NCI-H187 (cell line): ENCODE results near the gene ASPRV1.
"Not testable (repeated sequence)": the region's sequence is repeated elsewhere in the genome, so short reads cannot be mapped to it uniquely, and the experiment has no call there.

Experiments
- DNase-seq, 2 experiments: peaks; one replicate each; lab custom pipeline; 2025; lab: John Stamatoyannopoulos, UW

ASPRV1 gene

GRCh38 chr2:69960821-69961220, 610 bp downstream of the ASPRV1 start:
- no peak for DNase-seq

DNA sequence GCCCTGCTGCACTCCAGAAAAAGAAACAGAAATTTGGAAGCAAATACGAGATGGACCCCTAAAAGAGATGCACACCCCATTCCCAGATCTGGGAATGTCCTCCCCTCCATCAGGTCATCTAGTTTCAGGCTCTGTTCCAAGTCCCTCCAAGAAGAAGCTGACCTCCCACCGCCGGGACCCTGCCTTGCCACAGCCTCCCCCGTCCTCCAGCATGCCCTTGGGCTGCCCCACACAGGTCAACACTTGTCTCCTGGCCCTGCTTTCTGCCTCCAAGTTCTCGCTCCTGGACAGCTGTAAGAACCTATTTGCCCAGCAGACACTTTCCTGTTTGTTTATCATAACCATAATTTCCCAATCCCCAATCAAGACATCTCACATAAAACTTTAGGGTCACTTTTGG, 2.0 kb downstream of the ASPRV1 start:
- no peak for DNase-seq

GRCh38 chr2:69958480-69958879, 3.0 kb downstream of the ASPRV1 start:
- DNase-seq = no peak

GRCh38 chr2:69957965-69958364, 3.5 kb downstream of the ASPRV1 start:
- no peak for DNase-seq

GRCh38 chr2:69956475-69956979, 4.9 kb downstream of the ASPRV1 start:
- DNase-seq = no peak

DNA sequence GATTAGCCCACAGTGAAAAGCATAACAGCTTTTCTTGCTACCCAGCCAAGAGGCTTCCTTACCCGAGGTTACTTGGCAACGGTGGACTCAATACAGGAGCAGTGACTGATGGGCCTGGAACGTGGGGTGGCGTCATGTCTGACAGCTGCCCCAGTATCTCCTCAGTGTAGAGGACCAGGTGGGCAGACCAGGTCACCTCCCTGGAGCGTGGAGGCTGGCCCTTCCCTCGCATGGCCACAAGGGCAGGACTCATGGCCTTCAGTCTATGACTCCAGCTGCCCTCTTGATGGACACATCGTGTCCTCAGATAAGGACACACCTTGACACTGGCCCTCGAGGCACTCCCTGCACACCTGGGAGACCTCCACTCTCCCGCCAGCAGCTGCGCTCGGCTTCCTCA, 6.4 kb downstream of the ASPRV1 start:
- DNase-seq = no peak

DNA sequence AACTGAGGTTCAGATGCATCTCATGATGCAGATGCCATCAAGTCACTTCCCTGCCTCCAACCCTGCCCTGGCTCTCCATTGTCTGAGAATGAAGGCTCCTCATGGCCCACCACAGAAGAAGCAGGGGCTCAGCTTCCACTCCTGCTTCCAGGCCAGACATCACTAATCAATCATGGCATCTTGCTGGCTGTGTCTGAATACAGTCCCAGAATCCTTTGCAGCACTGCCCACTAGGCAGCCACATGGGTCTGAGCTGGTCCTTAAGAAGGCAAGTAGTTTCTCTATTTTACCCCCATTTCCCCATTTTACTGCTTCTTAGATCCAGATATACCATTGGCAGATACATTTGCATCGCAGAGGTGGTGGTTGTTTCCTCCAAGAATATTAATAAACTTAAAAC, 7.3 kb downstream of the ASPRV1 start:
- no peak for DNase-seq

DNA sequence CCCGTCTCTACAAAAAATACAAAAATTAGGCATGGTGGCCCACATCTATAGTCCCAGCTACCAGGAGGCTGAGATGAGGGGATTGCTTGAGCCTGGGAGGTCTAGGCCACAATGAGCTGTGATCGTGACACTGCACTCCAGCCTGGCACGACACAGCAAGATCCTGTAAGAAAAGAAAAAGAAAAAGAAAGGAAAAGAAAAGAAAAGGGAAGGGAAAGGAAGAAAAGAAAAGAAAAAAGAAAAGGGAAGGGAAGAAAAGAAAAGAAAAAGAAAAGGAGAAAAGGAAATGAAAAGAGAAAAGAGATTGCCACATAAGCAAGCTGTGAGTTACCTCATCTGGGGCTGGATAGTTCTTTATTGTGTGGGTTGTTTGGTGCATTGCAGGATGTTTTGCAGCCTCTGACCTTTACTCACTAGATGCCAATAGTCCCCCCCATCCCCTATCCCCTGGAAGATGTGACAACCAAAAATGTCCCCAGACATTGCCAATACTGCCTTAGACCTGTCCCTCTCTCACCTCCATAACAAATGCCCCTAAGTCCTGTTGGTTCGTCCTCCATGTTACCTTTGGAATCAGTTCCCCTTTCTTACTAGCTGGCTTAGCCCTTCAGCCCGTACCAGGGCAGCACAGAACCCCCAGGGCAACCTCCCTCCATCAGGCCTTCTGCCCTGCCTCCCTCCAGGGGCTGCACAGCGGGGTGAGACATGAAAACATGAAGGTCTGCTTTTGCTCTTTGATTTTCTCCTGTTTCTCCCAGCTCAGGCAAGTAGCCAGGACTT, 8.9 kb downstream of the ASPRV1 start:
- no peak for DNase-seq

- DNase-seq = not testable (repeated sequence)
Observed at GRCh38 chr2:69950671-69951070, 10.8 kb downstream of the ASPRV1 start.

DNA sequence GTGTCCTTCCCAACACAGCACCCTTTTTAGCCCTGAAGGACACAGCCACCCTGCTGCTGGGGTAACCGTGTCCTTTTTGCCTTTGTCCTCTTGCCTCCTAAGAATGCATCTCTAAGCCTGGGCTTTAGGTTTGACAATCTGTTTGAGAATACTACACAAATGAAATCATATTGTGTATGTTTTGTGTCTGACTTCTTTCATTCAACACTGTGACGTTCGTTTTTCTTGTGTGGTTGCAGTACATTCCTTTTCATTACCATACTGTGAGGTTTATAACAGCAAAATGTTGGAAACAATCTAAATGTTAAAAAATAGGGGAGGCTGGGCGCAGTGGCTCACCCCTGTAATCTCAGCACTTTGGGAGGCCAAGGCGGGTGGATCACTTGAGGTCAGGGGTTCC, 11.2 kb downstream of the ASPRV1 start:
- DNase-seq = no peak

DNA sequence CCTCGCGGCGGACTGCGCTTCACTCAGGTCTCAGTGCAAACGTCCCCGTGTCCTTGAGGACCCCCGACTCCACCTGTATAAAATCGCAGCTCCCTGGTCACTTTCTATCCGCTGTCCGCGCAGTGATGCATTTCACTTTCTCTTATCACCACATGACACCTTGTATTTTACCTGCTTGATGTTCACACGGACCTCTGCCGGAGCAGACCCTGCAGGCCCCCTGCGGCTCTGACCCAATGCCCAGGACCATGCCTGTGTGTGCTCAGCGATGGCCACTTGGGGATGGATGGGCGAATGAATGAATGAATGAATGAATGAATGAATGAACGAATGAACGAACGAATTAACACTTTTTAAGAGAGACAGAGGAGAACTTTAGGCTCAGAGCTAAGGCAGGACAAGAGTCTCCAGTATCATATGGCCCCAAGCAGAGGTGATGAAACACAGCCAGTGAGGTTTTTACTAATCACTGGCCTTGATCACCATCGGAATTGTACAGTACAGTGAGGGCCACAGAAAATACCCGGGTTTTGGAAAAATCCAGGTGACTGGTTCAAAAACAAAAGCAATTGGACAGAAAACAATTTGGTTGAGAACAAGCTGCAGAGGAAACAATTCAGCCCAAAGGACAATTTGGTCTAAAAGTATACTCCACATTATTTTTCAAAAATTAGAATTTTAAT, 12.3 kb downstream of the ASPRV1 start:
- DNase-seq = no peak

DNA sequence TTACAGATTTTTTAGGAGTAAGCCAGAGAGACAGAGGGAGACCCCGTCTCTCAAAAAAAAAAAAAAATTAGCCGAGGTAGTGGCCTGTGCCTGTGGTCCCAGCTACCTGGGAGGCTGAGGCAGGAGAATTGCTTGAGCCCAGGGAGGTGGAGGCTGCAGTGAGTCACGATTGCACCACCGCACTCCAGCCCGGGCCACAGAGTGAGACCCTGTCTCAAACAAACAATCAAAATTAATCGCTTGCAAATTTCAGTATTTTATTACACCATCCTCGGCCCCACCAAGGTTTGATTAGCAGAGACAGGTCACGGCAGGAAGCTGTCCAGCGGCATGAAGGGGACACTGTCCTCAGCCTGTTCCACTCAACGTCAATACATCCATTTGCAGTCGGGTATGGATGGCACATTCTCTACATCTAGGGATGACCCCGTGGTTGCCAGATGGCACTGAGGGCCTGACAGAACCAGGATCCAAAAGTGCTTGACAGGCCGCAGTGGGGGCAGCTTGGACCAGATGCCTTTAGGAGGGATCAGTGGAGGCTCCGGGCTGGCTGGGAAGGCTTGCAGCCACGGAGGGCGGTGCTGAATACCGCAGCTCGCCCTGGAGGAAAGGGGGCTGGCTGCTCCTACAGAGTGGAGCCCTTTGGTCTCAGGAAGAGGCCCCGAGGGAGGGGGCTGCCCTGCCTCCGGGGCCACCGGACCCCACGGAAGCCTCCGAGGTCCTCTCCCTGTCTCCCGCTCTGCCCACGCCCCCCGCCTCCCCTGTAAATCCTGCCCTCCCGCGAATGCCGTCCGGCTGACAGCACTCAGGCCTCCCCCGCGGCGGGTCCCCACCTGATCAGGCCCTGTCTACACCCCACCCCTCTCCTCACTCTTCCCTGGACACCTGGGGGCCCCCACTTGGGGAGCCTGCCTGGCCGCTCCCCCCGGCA, 13.1 kb downstream of the ASPRV1 start:
- no peak for DNase-seq

DNA sequence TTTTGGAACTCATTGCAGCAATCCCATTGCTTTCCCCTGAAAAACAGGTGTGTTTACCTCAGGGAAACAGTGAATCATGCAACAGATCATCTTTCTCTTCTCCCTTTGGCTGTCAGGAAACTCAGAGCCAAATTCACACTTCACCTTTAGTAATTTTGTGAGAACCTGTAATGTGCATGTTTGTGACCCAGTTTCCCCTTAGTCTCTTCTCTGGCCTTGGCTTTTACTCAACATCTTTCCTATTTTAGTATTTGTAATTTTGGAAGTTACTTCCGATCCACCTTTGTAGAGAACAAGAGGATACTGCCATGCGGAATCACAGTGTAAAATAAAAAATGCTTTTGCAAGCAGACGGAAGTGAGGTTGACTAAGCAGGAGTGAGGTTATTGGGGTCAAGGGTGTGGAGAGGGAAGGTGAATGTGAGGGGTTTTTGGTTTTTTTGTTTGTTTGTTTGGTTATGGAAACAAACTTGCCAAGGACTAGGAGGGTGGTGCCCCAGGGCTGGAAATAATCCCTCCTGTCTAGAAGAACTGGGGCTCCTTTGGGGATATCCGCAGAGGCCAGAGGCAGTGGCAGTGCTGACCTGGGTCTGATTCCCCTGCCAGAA, 14.0 kb downstream of the ASPRV1 start:
- DNase-seq = no peak

DNA sequence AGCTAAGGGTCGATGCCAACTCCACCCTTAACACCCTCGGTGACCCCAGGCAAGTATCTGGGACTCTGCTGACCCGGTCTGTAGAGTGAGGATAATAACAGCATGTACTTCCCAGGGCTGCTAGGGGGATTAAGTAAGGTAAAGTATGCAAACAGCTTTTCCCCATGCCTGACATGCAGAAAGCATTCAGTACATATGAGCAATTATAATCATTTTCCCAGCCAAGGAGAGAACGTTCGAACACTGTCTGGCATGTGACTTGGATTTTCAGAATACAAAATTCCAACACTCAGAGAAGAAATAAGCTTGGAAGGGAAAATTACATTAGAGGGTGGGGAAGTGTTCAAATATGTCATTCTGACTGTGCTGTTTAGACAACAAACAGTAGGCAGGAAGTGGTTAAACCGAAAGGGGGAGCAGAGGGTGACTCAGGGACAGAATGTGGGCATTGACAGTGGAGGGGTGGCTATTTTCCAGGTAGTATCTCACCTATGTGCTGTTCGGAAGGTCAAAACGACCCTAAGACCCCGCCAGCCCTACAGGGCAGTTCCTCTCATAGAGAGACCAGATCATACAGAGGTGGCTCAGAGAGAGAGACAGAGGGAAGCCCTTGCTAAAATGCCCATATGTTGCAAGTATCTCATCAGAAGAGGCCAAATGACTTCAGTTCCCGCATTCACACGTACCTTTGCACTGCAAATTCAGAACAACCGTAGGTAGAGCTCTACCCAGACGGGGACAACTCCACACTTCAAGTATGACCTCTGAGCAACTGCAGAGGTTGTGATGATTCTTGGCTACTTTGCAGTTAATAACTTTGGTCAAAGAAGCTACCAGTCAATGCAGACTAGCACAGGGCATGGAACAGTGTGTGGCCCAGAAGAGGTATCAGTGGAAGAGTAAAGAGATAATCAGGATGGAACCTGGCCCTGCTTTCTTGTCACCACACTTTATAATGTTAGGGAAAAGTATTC, 14.8 kb downstream of the ASPRV1 start:
- no peak for DNase-seq

- no peak for DNase-seq
Observed at GRCh38 chr2:69945941-69946340, 15.5 kb downstream of the ASPRV1 start.

- no peak for DNase-seq
Observed at GRCh38 chr2:69945441-69945840, 16.0 kb downstream of the ASPRV1 start.

DNA sequence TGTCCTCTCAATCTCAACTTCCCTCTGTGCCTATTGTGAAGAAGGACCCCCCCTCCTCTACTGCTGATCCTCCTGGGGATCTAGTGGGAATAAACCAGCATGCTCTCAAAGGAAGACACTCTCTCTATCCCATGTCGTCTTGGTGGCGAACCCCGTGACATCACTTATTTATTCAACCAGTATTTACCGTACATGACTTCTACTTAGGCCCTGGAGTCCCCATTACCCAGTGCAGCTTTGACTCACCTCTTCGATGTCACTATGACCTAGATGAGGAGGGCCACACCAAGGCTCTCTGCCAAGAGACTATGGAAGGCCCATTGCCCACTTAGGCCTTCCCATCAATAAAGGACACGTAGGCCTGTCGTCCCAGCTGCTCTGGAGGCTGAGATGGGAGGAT, 16.7 kb downstream of the ASPRV1 start:
- no peak for DNase-seq

DNA sequence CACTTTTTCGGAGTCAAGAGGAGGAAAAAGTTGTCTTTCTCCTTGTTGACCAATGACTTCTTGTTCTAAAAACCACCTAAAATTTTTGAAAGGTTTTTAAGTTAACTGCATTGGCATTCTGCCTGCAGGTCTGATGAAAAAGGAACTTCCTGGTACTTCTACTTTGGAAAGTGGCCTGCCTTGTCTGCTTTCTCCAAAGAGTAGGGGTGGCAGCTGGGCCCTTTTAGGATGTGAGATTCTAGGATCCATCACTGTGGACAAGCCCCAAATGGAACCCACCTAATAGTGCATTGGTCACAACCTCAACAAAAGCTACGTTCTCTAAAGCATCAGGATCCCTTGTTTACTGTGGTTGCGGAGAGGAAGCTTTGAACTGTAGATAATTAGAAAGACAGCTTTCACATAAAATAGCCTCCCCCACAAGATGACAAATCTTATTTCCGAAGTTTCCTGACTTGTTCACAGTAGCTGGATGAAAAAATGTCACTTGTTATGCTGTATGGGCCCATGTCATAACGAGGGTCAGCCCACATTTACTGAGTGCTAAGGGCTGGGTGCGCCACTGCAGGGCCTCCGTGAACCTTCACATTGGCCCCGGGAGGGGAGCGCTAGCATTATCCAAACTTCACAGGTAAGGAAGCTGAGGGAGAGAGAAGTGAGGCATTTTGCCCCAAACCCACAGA, 17.4 kb downstream of the ASPRV1 start:
- DNase-seq = no peak

DNA sequence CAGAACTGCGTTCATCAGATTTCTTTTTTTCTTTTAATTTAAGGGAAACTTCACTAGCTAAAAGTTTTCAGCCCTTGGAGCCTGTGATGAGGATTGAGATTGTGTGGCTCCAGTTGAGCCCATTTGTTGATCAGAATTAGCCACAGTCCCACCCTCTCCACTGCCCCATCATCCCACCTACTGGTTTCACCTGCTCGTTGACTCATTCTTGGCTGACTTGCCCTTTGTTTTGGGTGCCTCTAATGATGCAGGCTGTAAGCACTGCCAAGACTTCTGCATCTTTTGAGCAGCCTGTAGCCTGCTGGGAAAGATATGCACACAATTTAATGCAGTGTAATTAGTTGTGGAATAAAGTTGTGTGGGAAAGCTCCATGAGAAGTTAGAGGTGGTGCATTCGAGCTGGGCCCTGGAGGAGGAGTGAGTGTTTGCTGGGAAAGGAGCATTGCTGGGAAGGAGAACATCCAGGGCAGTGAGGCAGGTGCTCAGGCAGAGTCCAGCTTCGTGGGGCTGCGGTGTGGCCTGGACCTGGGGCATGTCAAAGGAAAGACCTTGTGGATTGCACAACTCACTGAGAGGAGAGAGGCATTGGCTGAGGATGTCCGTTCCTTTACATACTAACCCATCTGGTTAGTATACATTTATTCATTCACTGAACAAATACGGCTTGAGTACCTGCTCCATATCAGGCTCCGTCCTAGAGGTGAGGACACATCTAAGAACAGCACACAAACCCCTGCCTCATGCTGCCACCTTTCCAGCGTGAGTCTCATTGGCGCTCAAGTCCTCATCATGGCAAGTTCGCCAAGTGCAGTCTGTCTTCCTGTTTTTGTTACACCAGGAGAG, 18.2 kb downstream of the ASPRV1 start:
- DNase-seq = no peak
